Gastroesophageal sphincter (tissue), 4 donors: ENCODE measurements around the gene SPTLC3. TPM values are rescaled to one million over a fixed set of nuclear protein-coding genes. Genes with fewer than 3 reads are reported as not detected.

Experiments
- ATAC-seq: fragments of 150-250 bp; one replicate; pipeline ENCODE4 v1.9.1; 2016; ENCODE audit warnings: mild to moderate bottlenecking, moderate library complexity
- H3K27ac ChIP-seq, 4 donors: fragments of 200-600 bp; sonication (generic) in 3 of 4; 1 replicate in 3 of 4; 2 replicates in 1 of 4; pipeline ENCODE4 v1.5.1; 2016 to 2019
- H3K27me3 ChIP-seq: fragments of 200-600 bp; sonication (generic); one replicate; pipeline ENCODE4 v1.5.1; 2019
- H3K36me3 ChIP-seq, 2 donors: fragments of 200-600 bp; sonication (generic); one replicate each; pipeline ENCODE4 v1.5.1; 2019; ENCODE audit warnings: control low read depth in 1 of 2
- H3K4me1 ChIP-seq, 3 donors: fragments of 200-600 bp; sonication (generic); 1 replicate in 2 of 3; 2 replicates in 1 of 3; pipeline ENCODE4 v1.5.1; 2016 to 2019; ENCODE audit warnings: control low read depth in 2 of 3
- H3K4me3 ChIP-seq, 2 donors: fragments of 200-600 bp; sonication (generic); one replicate each; pipeline ENCODE4 v1.5.1; 2019; ENCODE audit warnings: mild to moderate bottlenecking in 1 of 2, moderate library complexity in 1 of 2
- H3K9me3 ChIP-seq, 3 donors: fragments of 200-600 bp; sonication (generic); one replicate each; pipeline ENCODE4 v1.5.1; 2017 to 2019; ENCODE audit warnings: control low read depth in 2 of 3
- EP300 ChIP-seq: sonication (generic); formaldehyde crosslinking; IDR thresholded peaks from one replicate; pipeline ENCODE4 v1.6.1; 2017; ENCODE audit warnings: antibody characterized with exemption, mild to moderate bottlenecking
- POLR2A ChIP-seq, 2 donors: fragments of 450-650 bp; IDR thresholded peaks; one replicate each; pipeline ENCODE4 v1.6.1; 2017; ENCODE audit warnings: antibody characterized with exemption in 2 of 2, mild to moderate bottlenecking in 2 of 2, moderate library complexity in 1 of 2
- POLR2AphosphoS5 ChIP-seq: sonication (generic); formaldehyde crosslinking; IDR thresholded peaks from one replicate; pipeline ENCODE4 v1.6.1; 2017; ENCODE audit warnings: antibody characterized with exemption
- WGBS, 2 donors: methylation state at CpG; one replicate each; pipeline ENCODE4 v1.1.5; 2018; ENCODE audit warnings: low coverage in 1 of 2; 5-methylcytosine and 5-hydroxymethylcytosine counted together
- total RNA-seq, 4 donors: library from RNA; depleted of rRNA; stranded (reverse); fragments of >200 nt; gene quantifications; one replicate each; pipeline ENCODE4 v1.1.0, GENCODE V29; 2016
- TF ChIP-seq, protein P1 (sequence below), 4 experiments: fragments of 200-600 bp in 2 of 4; fragments of 450-650 bp in 2 of 4; sonication (generic) in 1 of 4; IDR thresholded peaks; one replicate each; pipeline ENCODE4 v1.5.1; 2017 to 2019; ENCODE audit warnings: antibody characterized with exemption in 4 of 4, mild to moderate bottlenecking in 2 of 4, moderate library complexity in 2 of 4

Gene SPTLC3
- total RNA-seq, 4 donors from 2014 or later = 2.0 to 14.6 (median 5.3) TPM

DNA sequence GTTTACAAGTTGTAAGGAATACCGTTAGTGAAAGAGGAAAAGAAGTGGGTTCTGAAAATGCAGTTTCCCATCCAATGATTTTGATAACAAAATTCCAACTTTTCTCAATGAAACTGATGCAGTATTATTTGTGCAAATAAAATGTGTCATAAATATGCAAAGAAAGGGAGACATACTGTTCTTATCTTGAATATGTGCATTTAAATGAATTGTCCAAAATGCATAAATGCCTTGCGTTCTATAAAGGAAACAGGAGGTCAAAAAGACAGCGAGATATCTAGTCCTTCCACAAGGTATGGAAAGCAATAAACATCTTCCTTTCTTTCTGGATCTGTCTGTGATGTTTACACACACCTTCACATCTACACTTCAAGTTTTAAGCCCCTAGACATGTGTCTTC lies 157.7 kb downstream of the SPTLC3 start:
- Histone ChIP-seq H3K4me3 (no peak overlapping the region), H3K36me3 (no peaks in the 10 kb centered on the region), H3K27me3 (no peaks in the 10 kb centered on the region), H3K4me1 (no peaks in the 10 kb centered on the region), H3K9me3 (no peaks in the 10 kb centered on the region), H3K27ac (no peak overlapping the region)
- 88 to 97% methylated on average over 3 of the region's 3 CpGs for WGBS, 2 donors
- no peak for ATAC-seq
- TF ChIP-seq POLR2AphosphoS5 (no peak), EP300 (no peak), POLR2A (IDR thresholded peaks at IDR 0.05) (no peak)
- TF ChIP-seq, protein P1, sequence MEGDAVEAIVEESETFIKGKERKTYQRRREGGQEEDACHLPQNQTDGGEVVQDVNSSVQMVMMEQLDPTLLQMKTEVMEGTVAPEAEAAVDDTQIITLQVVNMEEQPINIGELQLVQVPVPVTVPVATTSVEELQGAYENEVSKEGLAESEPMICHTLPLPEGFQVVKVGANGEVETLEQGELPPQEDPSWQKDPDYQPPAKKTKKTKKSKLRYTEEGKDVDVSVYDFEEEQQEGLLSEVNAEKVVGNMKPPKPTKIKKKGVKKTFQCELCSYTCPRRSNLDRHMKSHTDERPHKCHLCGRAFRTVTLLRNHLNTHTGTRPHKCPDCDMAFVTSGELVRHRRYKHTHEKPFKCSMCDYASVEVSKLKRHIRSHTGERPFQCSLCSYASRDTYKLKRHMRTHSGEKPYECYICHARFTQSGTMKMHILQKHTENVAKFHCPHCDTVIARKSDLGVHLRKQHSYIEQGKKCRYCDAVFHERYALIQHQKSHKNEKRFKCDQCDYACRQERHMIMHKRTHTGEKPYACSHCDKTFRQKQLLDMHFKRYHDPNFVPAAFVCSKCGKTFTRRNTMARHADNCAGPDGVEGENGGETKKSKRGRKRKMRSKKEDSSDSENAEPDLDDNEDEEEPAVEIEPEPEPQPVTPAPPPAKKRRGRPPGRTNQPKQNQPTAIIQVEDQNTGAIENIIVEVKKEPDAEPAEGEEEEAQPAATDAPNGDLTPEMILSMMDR (IDR thresholded peaks at IDR 0.05) = no peak

DNA sequence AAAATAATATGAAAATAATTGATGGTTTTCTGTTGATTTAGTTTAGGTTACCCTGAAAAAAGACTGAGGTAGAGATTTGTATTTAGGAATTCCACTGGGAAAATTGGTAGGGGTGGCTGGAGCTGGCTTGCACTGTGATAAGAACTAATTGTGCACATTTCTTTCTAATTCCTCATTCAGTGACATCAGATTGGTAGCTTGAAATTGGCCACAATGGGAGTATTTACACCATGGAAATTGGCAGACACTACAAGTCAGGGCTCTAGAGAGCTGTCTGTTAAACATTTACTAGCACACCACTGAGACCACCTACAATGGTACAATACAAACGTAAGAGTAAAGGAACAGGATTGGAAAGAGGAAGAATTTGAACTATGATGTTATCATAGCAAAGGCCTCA lies 160.3 kb downstream of the SPTLC3 start:
- Histone ChIP-seq H3K36me3 (no peaks in the 10 kb centered on the region), H3K27me3 (no peaks in the 10 kb centered on the region), H3K27ac (no peak overlapping the region), H3K9me3 (no peaks in the 10 kb centered on the region), H3K4me1 (no peaks in the 10 kb centered on the region), H3K4me3 (no peak overlapping the region)
- ATAC-seq = no peak
- 55 to 75% methylated on average over 1 of the region's 1 CpG for WGBS, 2 donors
- TF ChIP-seq EP300 (no peak), POLR2A (IDR thresholded peaks at IDR 0.05) (no peak), POLR2AphosphoS5 (no peak)
- TF ChIP-seq, protein P1 (IDR thresholded peaks at IDR 0.05) = no peak

GRCh38 chr20:13170771-13171170 lies 162.0 kb downstream of the SPTLC3 start:
- H3K9me3 ChIP-seq = no peaks in the 10 kb centered on the region
- no peaks in the 10 kb centered on the region for H3K36me3 ChIP-seq
- no peak for ATAC-seq
- H3K27me3 ChIP-seq = no peaks in the 10 kb centered on the region
- no peaks in the 10 kb centered on the region for H3K4me1 ChIP-seq
- H3K27ac ChIP-seq = no peak overlapping the region
- WGBS, 2 donors = 62 to 64% methylated on average over 3 of the region's 3 CpGs
- no peak for TF ChIP-seq POLR2A (IDR thresholded peaks at IDR 0.05)
- TF ChIP-seq, protein P1 (IDR thresholded peaks at IDR 0.05) = no peak
- TF ChIP-seq POLR2AphosphoS5 = no peak
- TF ChIP-seq EP300 = no peak
- no peak overlapping the region for H3K4me3 ChIP-seq

DNA sequence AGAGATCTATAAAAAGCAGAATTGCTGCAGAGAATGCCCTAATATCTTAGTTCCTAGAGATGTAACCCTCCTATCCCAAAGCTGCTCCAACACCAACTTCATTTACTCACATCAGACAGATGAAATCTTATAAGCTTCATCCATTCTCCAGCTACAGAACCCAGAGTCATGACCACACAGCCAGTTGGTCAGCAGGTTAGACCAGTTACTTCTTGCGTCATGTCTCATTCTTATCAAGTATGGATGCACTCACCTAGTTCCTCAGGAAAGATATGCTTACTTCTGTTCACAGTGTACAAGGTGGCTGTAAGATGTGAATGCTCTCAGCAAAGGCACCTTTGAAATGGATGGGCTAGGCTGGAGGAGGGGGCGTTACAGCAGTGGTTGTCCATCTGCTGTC lies 164.4 kb downstream of the SPTLC3 start:
- H3K36me3 ChIP-seq = no peaks in the 10 kb centered on the region
- H3K4me3 ChIP-seq = no peak overlapping the region
- no peak overlapping the region for H3K27ac ChIP-seq
- no peaks in the 10 kb centered on the region for H3K9me3 ChIP-seq
- H3K4me1 ChIP-seq = no peaks in the 10 kb centered on the region
- no peak for TF ChIP-seq EP300
- no peak for TF ChIP-seq POLR2AphosphoS5
- TF ChIP-seq POLR2A (IDR thresholded peaks at IDR 0.05) = no peak
- ATAC-seq = no peak
- no peaks in the 10 kb centered on the region for H3K27me3 ChIP-seq
- 67 to 92% methylated on average over 1 of the region's 2 CpGs for WGBS, 2 donors

DNA sequence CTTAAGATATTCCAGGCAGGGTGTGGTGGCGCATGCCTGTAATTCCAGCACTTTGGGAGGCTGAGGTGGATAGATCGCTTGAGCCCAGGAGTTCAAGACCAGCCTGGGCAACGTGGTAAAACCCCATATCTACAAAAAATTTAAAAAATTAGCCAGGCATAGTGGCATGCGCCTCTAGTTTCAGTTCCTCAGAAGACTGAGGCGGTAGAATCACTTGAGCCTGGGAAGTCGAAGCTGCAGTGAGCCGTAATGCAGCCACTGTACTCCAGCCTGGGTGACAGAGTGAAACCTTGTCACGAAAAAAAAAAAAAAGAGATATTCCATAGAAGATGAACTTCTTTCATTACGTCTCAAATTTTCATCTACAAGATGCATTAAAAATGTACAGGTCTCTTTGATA lies 165.6 kb downstream of the SPTLC3 start:
- WGBS, 2 donors = 80 to 93% methylated on average over 6 to 9 of the region's 9 CpGs
- no peak overlapping the region for H3K4me3 ChIP-seq
- TF ChIP-seq EP300 (no peak), POLR2AphosphoS5 (no peak), POLR2A (IDR thresholded peaks at IDR 0.05) (no peak)
- TF ChIP-seq, protein P1 (IDR thresholded peaks at IDR 0.05) = no peak
- no peak for ATAC-seq
- no peaks in the 10 kb centered on the region for H3K27me3 ChIP-seq
- no peaks in the 10 kb centered on the region for H3K9me3 ChIP-seq
- H3K27ac ChIP-seq = no peak overlapping the region
- H3K4me1 ChIP-seq = no peaks in the 10 kb centered on the region
- no peaks in the 10 kb centered on the region for H3K36me3 ChIP-seq
